MCF 10A (cell line): ENCODE measurements around the gene GZMM. TPM values are rescaled to one million over a fixed set of nuclear protein-coding genes. Genes with fewer than 3 reads are reported as not detected.

ENCODE experiments used
- BruUV-seq: library from RNA; stranded (reverse); fragments of 400-500 nt; replicated peaks from 2 replicates; lab custom pipeline; 2021; lab: Mats Ljungman, UMichigan
- CTCF ChIA-PET: fragments of 300-600 bp; sonication (Branson Sonifier 250); formaldehyde crosslinking; extraction: SDS; loops from one replicate; lab custom pipeline; 2021; ENCODE audit warnings: antibody characterized with exemption, inconsistent platforms; lab: Yijun Ruan, JAX
- POLR2A ChIA-PET: fragments of 300-600, 350-650 bp; sonication (Branson Sonifier 250); formaldehyde crosslinking; extraction: SDS; loops from one replicate; lab custom pipeline; 2020; ENCODE audit warnings: antibody characterized with exemption, inconsistent platforms; lab: Yijun Ruan, JAX
- DNase-seq: peaks from one replicate; pipeline ENCODE4 v3.0.0-alpha.2; 2018; ENCODE audit not compliant: unreplicated experiment
- H3K27ac Mint-ChIP-seq: one replicate; pipeline ENCODE4 v1.8.0; 2022; ENCODE audit warnings: mild to moderate bottlenecking, low read depth, mixed read lengths; ENCODE audit not compliant: unreplicated experiment
- H3K27me3 Mint-ChIP-seq: one replicate; pipeline ENCODE4 v1.8.0; 2022; ENCODE audit warnings: mixed read lengths; ENCODE audit not compliant: insufficient read depth, unreplicated experiment
- H3K36me3 Mint-ChIP-seq: one replicate; pipeline ENCODE4 v1.8.0; 2022; ENCODE audit warnings: mild to moderate bottlenecking, moderate library complexity, mixed read lengths; ENCODE audit not compliant: insufficient read depth, unreplicated experiment
- H3K4me1 Mint-ChIP-seq: one replicate; pipeline ENCODE4 v1.8.0; 2022; ENCODE audit warnings: mixed read lengths; ENCODE audit not compliant: insufficient read depth, unreplicated experiment
- H3K4me3 Mint-ChIP-seq: one replicate; pipeline ENCODE4 v1.8.0; 2022; ENCODE audit warnings: mild to moderate bottlenecking, moderate library complexity, mixed read lengths; ENCODE audit not compliant: unreplicated experiment
- H3K9me3 Mint-ChIP-seq: one replicate; pipeline ENCODE4 v1.8.0; 2022; ENCODE audit warnings: mixed read lengths; ENCODE audit not compliant: unreplicated experiment
- CTCF ChIP-seq: fragments of 200-600 bp; IDR thresholded peaks from one replicate; pipeline ENCODE4 v1.8.0; 2022; ENCODE audit warnings: antibody characterized with exemption, mild to moderate bottlenecking; ENCODE audit not compliant: unreplicated experiment
- intact Hi-C: fragments of 100-400 bp; cut with micrococcal nuclease; formaldehyde crosslinking; loops from 2 replicates; pipeline ENCODE4 v1.14.1; 2022
- total RNA-seq: library from RNA; stranded (reverse); gene quantifications from 2 replicates; pipeline ENCODE4 v1.2.3, GENCODE V29; 2022

GZMM gene
- total RNA-seq, 1 experiment from 2014 or later: not detected

GRCh38 chr19:531009-531752 is 12.7 kb upstream of the GZMM start:
- ChIA-PET POLR2A (interaction anchor here (0.7 to 6.5 kb wide), 11 partner anchors 10 to 1103 kb away, joined by 3 to 110 read pairs (median 9); partner anchors contain the start of genes BSG, POLRMT and TPGS1), CTCF (interaction anchor here (0.7 to 2.3 kb wide), 5 partner anchors 19 to 41 kb away, joined by 3 to 9 read pairs (median 5); partner anchors contain the start of gene BSG)
- Mint-ChIP-seq H3K4me1 (peaks cover 4% of the 10 kb centered on the region), H3K27me3 (no peaks in the 10 kb centered on the region), H3K9me3 (no peaks in the 10 kb centered on the region), H3K4me3 (peak overlapping the region; percentile 74), H3K36me3 (no peaks in the 10 kb centered on the region), H3K27ac (no peak overlapping the region)
- no peak for TF ChIP-seq CTCF
- intact Hi-C loops: no loop called here
- BruUV-seq: no TSS peak
- DNase-seq: peak; percentile 83

- Mint-ChIP-seq H3K36me3 (no peaks in the 10 kb centered on the region), H3K27ac (peak within 1 kb of the TSS; percentile 91), H3K4me3 (peak within 1 kb of the TSS; percentile 74), H3K27me3 (no peaks in the 10 kb centered on the region), H3K4me1 (peaks cover 4% of the 10 kb centered on the region), H3K9me3 (no peaks in the 10 kb centered on the region)
- CTCF ChIA-PET: interaction anchor here (0.6 to 2.3 kb wide), 9 partner anchors 20 to 57 kb away, joined by 3 to 9 read pairs (median 3); partner anchors contain the start of gene BSG
- BruUV-seq: TSS peak; percentile 35
- POLR2A ChIA-PET: interaction anchor here (0.7 to 6.5 kb wide), 13 partner anchors 11 to 205 kb away, joined by 3 to 110 read pairs (median 8); partner anchors contain the start of genes BSG, POLRMT and TPGS1
- intact Hi-C loops: loop anchor here (2.0 kb wide), 3 partner anchors 41 to 129 kb away; partner anchors contain the start of genes BSG and POLRMT
- no peak for TF ChIP-seq CTCF
- DNase-seq: no peak
Measured at GRCh38 chr19:531753-532560, 11.9 kb upstream of the GZMM start, which contains the start of gene CDC34. CDC34 (plus strand) TSS chr19:531760; CDS start chr19:531932, 172 bp downstream.

- Mint-ChIP-seq H3K4me1 (peaks cover 4% of the 10 kb centered on the region), H3K27me3 (no peaks in the 10 kb centered on the region), H3K4me3 (peak overlapping the region; percentile 74), H3K36me3 (peaks cover 7% of the 10 kb centered on the region), H3K27ac (peak overlapping the region; percentile 91), H3K9me3 (no peaks in the 10 kb centered on the region)
- BruUV-seq: no TSS peak
- peak; percentile 42 for TF ChIP-seq CTCF
- CTCF ChIA-PET: interaction anchor here (0.6 to 2.3 kb wide), 11 partner anchors 9 to 193 kb away, joined by 3 to 9 read pairs (median 3); partner anchors contain the start of gene BSG
- POLR2A ChIA-PET: interaction anchor here (0.9 to 6.5 kb wide), 10 partner anchors 9 to 190 kb away, joined by 4 to 110 read pairs (median 8); partner anchors contain the start of genes BSG, POLRMT and TPGS1
- DNase-seq: peak; percentile 72
- intact Hi-C loops: loop anchor here (2.0 kb wide), 3 partner anchors 40 to 128 kb away; partner anchors contain the start of genes BSG and POLRMT
Measured at GRCh38 chr19:532561-533363, 11.1 kb upstream of the GZMM start.
